GM19455 (cell line): Measurements from ENCODE around the gene ATP6V1C2.
"Not testable (repeated sequence)": the region's sequence is repeated elsewhere in the genome, so short reads cannot be mapped to it uniquely, and the experiment has no call there.

Experiments used
- ATAC-seq: cut with Tn5 transposase; IDR thresholded peaks from one replicate; pipeline ENCODE4 v1.9.1; 2021; ENCODE audit not compliant: unreplicated experiment

ATP6V1C2 gene

DNA sequence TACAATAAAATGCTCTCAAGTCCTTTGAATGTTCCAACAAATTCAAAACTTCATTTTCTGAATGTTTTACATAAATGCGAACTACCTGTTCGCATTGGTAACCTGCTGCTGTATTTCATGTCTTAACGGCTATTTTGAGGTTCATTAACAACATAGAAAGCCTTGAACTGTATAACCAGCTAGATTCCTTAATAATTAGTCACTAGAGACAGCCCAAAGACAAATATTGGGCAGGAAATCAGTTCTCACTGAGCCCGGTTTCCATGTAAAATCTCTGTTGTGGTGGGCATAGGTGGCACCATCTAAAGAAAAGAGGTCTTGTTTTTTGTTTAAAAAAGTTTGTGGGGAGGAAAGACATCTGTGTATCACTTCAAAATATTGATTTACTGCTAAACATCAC, 62.0 kb downstream of the ATP6V1C2 start:
- no peak for ATAC-seq

DNA sequence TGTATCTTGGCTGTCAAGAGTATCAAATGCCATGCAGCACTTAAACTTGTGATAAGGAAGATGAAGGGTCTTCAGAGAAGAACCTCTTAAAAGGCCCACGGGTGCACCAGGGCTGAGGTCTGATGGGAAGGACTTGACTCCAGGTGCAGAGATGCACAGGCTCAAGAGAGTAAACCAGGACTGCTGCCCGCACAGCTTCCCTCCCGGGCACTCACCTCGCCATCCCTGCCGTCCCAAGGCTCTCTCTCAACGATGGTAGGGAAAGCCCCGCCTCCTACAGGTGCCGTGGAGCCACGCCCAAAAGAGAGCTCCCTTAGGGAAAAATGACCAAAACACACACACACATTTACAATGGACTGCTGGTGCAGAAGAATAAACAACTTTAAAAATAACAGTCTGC, 63.3 kb downstream of the ATP6V1C2 start:
- no peak for ATAC-seq

DNA sequence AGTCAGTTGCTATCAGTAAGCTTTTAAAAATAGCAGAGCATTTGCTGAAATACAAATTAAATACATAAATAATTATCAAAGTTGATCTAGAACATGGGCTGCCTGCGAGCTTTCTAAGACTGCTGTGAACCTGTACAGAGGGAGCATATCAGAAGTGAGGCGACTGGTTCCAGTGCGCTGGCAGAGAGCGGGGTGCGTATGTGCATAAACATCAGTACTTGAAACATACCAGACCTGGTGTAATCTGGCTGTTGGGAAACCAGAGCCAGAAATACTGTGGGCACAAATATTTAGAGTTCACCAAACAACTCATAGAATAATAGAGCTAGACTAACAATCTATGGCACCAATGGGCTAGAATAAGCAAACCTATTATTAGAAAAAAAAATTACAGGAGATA, 63.8 kb downstream of the ATP6V1C2 start:
- no peak for ATAC-seq

DNA sequence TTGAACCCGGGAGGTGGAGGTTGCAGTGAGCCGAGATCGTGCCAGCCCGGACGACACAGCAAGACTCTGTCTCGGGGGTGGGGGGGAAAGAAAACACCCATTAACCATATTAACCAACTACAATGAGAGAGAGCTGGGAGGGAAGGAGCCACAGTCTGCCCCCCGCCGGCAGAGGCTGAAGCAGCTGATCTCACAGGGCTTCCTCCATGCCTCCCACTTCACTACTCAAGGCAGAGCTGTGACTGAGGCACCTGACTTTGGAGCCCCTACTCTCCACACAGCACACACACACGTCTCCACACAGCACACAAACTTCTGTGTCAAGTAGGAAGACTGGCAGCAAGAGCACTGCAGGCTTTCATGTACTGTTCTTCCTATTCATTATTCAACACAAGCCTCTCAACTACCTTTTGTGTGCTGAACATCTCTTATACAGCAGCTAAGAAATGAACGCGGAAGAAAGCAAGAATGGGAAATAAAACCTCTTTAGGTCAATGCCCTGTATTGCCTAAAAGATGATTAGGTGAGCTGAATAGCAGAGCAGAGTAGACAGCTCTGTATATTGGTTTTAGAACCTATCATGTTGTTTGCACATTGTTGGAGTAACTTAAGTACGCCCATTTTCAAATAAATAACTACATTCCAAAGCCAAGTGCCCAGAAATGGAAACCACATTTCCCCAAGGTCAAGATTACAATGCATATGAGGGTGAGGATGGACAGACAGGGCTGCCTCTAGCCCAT, 65.0 kb downstream of the ATP6V1C2 start:
- ATAC-seq, result no peak

DNA sequence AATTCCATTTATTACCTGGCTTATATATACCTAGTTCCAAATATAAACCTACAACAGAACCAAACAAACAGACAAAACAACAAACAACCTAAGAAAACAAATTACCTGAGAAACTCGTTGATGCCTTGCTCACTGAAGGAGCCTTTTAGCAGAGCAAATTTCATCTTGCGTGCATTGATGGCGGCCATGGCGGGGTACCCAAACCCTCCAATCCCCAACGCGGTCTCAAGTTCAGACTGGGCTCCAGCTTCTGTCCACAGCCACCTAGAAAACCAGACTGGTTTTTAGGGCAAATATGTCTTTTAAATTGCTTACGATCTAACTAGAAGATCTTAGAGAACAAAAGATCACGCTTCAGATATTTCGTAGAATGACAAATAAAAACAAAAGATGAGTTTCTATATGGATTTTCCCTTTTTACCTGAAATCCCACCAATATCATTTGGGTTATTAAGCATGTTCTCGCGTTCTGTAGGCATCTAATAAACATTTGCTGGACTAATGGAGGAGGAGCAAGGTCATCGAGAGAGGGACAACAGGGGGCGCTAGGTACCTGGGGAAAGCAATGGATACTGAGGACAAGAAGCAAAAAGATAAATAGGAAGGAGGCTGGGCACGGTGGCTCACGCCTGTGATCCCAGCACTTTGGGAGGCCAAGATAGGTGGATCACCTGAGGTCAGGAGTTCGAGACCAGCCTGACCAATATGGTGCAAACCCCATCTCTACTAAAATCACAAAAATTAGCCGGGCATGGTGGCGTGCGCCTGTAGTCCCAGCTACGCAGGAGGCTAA, 65.9 kb downstream of the ATP6V1C2 start:
- ATAC-seq, result no peak

DNA sequence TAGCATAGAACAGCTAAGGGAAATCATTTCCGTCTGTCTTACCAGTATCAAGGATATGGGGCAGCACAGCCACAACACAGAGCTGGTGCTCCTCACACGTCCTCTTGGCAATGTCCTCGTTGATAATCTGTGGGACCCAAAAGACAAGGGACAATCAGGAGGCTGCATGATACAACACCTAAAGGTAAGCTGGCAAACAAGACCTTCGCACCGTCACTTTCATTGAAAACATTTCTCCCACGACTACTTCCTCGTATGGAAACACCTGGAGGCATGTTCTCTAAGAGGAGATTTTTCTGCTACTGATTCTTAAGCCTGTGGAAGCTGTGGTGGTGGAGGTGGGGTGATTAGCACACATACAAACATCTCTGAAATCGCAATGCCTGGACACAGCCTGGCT, 67.4 kb downstream of the ATP6V1C2 start:
- no peak for ATAC-seq

DNA sequence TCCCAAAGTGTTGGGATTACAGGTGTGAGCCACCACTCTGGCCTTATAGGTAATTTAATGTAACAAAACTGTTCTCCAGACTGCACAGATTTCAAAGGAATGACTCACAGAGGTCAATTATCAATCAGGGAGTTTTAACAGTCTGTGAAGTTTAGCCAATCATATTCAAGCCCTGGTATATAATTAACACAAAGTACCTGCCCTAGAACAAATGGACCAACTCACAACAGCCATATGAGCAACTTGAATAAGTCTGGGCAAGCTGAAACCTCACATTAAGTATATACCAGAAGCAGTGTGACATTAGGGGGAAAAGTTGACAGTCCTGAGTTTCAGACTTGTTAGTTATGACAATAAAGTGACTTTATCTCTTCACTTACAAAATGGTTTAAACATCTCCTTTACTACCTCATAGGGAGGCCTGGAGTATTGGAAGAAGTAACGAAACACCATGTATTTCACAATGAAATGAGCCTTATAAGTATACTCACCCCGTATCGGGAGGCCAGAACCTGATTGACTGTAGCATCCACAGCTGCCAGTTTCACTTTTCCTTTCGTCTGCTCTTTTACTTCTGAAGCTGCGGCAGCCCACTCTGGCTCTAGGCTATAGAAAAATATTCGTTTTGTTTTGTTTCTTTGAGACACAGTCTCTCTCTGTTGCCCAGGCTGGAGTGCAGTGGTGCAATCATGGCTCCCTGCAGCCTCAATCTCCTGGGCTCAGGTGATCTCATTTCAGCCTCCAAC, 69.0 kb downstream of the ATP6V1C2 start:
- peak; percentile 95 for ATAC-seq

DNA sequence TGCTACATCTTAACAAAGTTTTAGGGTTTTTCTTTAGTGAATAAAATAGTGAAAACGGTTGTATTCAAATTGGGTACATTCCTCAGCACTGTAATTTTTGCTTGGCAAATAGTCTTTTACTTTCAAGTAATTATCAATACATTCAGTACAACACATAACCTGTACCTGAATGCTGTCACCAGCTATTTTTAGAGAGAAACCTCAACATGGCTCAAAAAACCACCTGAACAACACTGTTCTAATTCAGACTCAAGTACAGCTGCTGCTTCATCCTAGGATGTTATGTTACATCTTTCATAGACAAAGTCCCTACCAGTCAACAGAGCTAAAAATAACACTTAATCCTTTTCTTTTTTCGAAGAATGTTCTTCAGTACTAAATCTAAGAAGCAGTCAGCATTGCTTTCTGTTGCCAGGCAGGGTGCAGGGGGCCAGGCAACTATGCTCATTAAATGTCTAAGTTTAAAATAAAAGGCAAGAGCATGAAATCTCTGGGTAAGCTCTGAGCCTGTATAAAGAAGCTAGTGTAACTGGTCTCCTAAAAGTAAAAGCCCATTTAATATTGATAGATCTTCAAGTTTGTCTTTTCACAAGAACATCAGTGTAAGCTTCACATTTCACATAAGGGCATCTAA, 70.7 kb downstream of the ATP6V1C2 start:
- ATAC-seq, result peak; percentile 37

DNA sequence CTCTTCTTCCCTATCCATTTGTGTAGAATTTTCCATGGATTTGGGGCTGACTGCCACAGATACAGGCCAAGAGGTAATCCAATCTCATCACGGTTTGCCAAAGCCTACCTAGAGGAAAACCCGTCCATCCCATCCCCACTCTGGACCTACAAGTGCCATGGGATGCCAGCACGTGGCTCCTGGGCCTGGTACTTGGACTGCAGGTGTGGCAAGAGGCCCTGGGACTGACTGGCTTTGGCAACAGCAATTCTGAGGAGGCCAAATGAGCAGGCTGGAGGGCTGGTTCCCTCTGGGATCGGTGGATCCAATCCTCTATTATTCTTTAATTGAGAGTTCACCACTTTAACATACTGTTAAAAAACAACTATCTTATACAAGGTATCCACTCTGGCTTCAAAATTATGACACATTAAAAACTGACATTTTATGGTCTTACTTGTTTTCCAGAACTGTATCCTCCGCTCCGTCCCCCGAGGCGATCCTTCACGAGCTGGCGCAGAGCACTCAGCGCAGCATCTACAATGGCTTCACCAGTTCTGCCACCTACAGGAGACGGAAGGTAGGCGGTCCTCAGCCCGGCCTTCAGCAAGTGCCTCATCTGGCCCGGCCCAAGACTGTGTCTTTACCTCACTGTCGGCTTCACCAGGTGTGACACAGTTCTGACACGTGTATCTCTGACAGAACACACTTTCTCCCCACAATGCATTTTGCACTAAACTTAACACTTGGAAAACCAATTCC, 71.4 kb downstream of the ATP6V1C2 start:
- ATAC-seq, result no peak

DNA sequence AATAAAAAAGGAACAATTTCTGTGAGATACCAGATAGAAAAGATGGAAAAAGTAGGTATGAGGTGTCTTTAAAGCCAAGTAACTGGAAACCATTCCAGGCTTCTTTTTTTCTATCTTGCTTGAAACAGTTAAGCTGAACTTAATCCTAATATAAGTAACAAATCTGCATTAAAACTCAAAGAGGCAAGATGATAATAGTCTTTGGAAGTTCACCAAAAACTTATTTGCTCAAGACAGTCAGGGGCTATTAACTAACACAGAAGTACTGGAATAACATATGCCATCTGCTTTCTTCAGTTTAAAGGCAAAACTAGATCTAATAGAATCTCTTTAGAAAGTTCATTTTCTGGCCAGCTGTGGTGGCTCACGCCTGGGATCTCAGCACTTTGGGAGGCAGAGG, 72.4 kb downstream of the ATP6V1C2 start:
- no peak for ATAC-seq

DNA sequence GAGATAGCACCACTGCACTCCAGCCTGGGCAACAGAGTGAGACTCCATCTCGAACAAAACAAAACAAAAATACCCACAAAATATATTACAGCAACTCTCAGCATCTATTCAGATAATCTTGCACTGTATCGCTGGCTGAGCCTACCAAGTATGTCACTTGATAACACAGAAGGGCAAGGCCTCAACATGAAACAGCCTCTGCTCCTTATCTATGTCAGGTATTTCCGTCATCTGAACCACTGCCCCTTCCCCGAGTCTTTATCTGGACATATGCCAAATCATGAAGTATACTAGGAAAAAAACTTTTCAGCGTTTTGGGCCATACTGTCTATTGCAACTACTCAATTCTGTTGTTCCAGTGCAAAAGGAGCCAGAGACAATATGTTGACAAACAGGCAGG, 73.4 kb downstream of the ATP6V1C2 start:
- no peak for ATAC-seq

DNA sequence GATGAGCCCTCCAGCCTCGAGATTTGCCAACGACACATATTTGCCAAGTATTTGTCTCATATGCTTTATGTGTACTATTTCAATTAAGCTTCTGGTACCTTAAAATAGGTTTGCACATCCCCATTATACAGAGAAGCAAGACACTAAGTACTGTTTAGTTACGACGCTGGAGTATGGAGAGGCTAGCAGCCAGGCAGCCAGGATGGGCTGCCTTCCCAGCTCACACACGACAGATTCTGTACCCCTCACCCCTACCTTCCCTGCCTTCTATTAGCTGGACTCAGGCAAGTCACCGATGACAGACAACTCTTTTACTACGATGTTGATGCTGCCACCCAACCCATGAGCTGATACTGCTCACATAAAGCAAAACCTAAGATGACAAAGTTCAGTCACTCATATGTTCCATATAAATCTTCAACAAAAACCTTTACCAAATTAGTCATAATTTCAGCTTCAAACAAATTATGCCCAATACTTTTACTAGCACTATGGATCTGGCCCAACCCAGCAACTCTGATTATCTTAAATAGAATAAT, 74.1 kb downstream of the ATP6V1C2 start:
- ATAC-seq, result no peak

DNA sequence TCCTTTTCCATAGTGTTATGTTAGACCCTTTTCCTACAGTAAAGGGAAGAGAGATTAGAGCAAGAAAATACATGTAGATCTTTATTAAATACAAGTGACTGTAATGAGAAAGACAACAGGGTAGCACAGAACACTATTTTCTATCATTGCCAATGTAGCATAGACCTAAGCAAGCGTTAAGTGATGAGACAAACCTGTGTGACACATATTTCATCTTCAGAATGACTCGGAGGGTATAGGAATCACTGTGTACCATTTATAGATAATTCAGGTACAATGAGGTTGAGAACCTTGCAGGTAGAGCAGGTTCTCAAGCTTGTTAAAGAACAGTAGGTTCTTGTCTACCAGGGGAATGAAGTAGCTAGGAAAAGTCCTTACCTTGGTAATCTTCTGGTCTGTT, 75.3 kb downstream of the ATP6V1C2 start:
- ATAC-seq, result no peak

DNA sequence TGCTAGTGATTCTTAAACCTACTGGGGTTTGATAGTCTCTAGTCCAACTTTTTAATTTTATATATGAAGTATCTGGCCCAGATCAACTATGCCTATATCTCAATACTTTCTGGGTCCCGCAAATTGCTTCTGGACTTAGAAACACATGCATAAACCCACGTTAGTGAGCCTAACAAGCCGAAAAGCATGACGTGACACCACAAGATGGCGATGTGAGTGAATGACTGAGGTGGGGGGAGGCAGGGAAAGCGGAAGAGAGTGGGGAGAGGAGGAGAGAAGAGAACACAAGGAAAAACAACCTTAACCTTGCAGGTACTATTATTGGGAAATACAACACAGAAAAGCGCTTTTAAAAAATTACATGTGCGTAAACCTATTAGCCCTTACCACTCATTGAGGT, 77.4 kb downstream of the ATP6V1C2 start:
- no peak for ATAC-seq

DNA sequence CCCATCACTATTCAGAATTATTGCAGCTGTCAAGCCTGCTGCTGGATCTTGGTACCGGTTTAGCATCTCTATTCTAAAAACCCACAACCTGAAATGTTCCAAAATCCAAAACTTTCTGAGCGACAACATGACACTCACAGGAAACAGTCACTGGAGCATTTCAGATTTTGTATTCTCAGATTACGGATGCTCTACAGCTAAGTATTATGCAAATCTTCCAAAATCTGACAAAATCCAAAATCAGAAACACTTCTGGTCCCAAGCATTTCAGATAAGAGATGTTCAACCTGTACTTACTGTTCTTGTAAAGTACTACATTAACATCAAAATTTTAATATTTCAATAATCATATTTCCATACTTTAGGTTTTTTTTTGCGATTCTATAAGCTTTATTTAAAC, 78.7 kb downstream of the ATP6V1C2 start:
- ATAC-seq, result no peak

DNA sequence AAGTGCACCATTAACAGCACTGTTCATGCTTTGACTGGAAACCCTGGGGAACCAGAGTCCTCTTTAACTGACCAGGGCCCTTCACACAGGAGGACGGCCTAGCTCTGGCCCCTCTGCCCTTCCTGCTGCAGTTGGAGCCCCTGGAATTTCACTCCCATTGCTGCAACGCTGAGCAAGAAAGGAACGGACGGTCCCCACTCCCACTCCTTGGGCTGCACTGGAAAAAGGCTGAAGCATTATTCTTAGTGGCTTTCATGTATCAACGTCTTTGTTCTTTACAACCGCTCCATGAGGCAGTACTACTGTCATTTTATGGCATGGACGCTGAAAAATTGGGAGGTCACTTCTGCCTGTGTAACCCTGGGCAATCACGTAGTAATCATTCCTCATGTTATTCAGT, 81.2 kb downstream of the ATP6V1C2 start:
- ATAC-seq, result no peak

DNA sequence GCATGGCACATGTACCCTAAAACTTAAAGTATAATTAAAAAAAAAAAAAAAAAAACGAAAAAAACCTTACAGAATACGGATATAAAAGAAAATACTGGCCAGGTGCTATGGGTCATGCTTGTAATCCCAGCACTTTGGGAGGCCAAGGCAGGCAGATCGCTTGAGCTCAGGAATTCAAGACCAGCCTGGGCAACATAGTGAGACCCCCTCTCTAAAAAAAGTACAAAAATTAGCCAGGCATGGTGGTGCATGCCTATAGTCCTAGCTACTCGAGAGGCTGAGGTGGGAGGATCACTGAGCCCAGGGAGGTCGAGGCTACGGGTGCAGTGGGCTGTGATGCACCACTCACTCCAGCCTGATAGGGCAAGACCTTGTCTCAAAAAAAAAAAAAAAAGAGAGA, 84.6 kb downstream of the ATP6V1C2 start:
- not testable (repeated sequence) for ATAC-seq

DNA sequence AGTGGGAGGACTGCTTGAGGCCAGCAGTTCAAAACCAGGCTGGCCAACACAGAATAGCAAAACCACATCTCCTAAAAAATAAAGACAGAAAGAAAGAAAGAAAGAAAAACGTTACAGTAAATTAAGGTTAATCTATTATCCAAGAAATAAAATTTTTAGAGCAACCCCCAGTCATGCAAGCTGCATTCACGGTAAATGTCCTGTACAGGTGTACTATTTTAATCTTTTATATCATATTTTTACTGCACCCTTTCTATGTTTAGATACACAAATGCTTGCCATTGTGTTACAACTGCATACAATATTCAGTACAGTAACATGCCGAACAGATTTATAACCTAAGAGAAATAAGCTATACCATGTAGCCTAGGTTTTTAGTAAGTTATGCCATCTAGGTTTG, 85.1 kb downstream of the ATP6V1C2 start:
- no peak for ATAC-seq

DNA sequence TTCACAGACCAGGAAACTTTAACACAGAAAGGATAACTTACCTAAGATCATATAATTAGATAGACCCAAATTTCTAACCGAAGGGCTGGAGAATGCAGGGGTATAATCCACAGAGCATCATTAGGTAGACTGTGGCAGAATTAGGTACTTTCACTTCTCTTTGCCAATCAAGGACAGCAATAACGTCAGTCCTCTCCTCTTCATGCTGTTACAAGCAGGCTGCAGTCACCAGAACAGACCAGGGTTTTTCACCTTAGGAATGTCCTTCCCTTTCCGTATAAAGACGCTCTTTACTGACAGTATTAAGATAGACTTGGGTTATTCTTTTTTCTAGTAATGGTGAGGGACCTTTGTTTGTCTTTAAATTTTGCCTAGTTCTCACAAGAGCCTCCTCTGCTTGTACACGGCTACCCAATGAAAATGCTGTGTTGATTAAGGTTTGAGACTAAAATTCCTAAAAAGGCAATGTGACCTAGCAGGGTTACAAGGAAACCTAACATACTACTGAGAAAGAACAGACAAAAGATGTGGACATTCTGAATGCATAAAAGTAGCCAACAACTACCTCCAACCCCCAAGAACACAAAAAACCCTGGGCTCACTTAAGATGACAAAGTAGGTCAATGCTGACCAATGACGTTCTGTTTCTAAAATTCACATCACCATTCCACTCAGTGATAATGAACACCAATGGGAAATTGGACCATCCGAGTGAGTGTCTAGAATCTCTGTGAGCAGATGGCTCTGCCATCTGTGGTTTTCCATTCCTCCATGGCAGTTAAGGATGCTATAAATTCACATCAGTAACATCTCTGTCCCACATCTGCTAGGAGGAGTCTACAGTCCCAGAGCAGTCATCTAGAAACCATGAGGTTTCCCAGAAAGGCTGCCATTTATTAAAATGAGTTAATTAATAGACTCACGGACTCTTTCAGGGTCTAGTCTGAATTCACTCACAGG, 89.1 kb downstream of the ATP6V1C2 start:
- ATAC-seq, result no peak
